OCI-LY1 (cell line): ENCODE measurements around the gene CUX1.

Source experiments
- H2AFZ ChIP-seq: fragments of 200-600 bp; sonication (generic), shearing (Covaris generic); 2 replicates; pipeline ENCODE4 v1.6.0; 2014; ENCODE audit warnings: antibody characterized with exemption, mild to moderate bottlenecking, low read length
- H3F3A ChIP-seq: fragments of 200-600 bp; sonication (generic), shearing (Covaris generic); 2 replicates; pipeline ENCODE4 v1.6.0; 2014; ENCODE audit warnings: mild to moderate bottlenecking, antibody characterized with exemption, low read length, moderate library complexity; ENCODE audit not compliant: insufficient read depth
- H3K27ac ChIP-seq: fragments of 200-600 bp; sonication (generic); 2 replicates; pipeline ENCODE4 v1.5.1; 2014; ENCODE audit warnings: low read length, mixed run types, mild to moderate bottlenecking, low read depth; ENCODE audit not compliant: poor library complexity, severe bottlenecking
- H3K27me3 ChIP-seq: fragments of 200-600 bp; sonication (generic); 2 replicates; pipeline ENCODE4 v1.6.0; 2014; ENCODE audit warnings: antibody characterized with exemption, mild to moderate bottlenecking, low read length, moderate library complexity; ENCODE audit not compliant: insufficient read depth
- H3K36me3 ChIP-seq: fragments of 200-600 bp; sonication (generic); 2 replicates; pipeline ENCODE4 v1.6.1; 2014; ENCODE audit warnings: mild to moderate bottlenecking, antibody characterized with exemption, low read length, moderate library complexity, mixed read lengths; ENCODE audit not compliant: insufficient read depth
- H3K4me1 ChIP-seq: fragments of 200-600 bp; sonication (generic); 2 replicates; pipeline ENCODE4 v1.5.1; 2014; ENCODE audit warnings: mild to moderate bottlenecking, low read length, moderate library complexity; ENCODE audit not compliant: insufficient read depth, severe bottlenecking
- H3K4me2 ChIP-seq: fragments of 200-600 bp; sonication (generic), shearing (Covaris generic); 2 replicates; pipeline ENCODE4 v1.6.1; 2014; ENCODE audit warnings: low read length
- H3K4me3 ChIP-seq: fragments of 200-600 bp; sonication (generic); 2 replicates; pipeline ENCODE4 v1.5.1; 2014; ENCODE audit warnings: low read length, low read depth, mild to moderate bottlenecking, mixed read lengths; ENCODE audit not compliant: poor library complexity, severe bottlenecking
- H3K79me2 ChIP-seq: fragments of 200-600 bp; shearing (Covaris generic); 2 replicates; pipeline ENCODE4 v1.6.1; 2016; ENCODE audit warnings: mixed run types, low read length, mixed read lengths; ENCODE audit not compliant: insufficient read depth
- H3K9ac ChIP-seq: fragments of 200-600 bp; sonication (generic), shearing (Covaris generic); 2 replicates; pipeline ENCODE4 v1.6.1; 2014; ENCODE audit warnings: mild to moderate bottlenecking, low read length, mixed read lengths
- H3K9me2 ChIP-seq: fragments of 200-600 bp; sonication (generic), shearing (Covaris generic); 2 replicates; pipeline ENCODE4 v1.6.1; 2014; ENCODE audit warnings: low read depth, mild to moderate bottlenecking, low read length, mixed read lengths
- H3K9me3 ChIP-seq: fragments of 200-600 bp; shearing (Covaris generic); 2 replicates; pipeline ENCODE4 v1.6.1; 2014; ENCODE audit warnings: low read length, mixed read lengths
- H4K20me1 ChIP-seq: fragments of 200-600 bp; sonication (generic), shearing (Covaris generic); 2 replicates; pipeline ENCODE4 v1.6.0; 2016; ENCODE audit warnings: mild to moderate bottlenecking, low read length; ENCODE audit not compliant: insufficient read depth
- EZH2 ChIP-seq: fragments of 200-600 bp; sonication (generic), shearing (Covaris generic); IDR thresholded peaks from 2 replicates; pipeline ENCODE4 v1.8.0; 2017; ENCODE audit warnings: borderline replicate concordance, mixed run types, mild to moderate bottlenecking, antibody characterized with exemption, low read length, moderate library complexity, mixed read lengths
- TF ChIP-seq, protein P1 (sequence below): fragments of 200-600 bp; sonication (generic), shearing (Covaris generic); IDR thresholded peaks from 2 replicates; pipeline ENCODE4 v1.5.1; 2017; ENCODE audit warnings: mild to moderate bottlenecking, antibody characterized with exemption, low read length, moderate library complexity, mixed read lengths

CUX1 gene

DNA sequence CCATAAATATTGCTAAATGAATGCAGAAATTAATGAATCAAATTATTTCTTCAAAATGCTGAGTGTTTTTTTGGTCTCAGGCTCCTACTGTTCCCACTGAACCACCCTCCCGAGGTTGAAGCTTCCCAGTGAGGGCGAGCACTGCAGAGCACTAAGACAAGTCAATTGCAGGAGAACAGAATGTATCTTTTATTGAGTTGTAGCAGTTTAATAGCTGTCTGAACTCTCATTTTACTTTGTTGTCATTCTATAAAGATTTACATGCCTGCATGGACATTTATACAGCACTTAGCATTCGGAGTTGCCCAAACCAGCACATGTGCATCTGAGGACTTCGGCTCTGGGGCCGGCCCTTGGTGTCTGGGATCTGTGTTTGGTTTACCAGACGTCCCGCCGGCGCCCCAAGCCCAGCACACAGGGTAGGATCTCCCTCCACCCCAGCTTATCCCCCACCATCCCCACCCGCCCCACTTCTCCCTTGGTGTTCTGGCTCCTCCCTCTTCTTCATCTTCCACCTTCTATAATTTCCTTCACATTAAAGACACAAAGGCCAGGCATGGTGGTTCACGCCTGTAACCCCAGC is 258.2 kb downstream of the CUX1 start:
- H3K9ac ChIP-seq: no peak overlapping the region
- no peaks in the 10 kb centered on the region for H3K27me3 ChIP-seq
- TF ChIP-seq EZH2: no peak
- TF ChIP-seq, protein P1, sequence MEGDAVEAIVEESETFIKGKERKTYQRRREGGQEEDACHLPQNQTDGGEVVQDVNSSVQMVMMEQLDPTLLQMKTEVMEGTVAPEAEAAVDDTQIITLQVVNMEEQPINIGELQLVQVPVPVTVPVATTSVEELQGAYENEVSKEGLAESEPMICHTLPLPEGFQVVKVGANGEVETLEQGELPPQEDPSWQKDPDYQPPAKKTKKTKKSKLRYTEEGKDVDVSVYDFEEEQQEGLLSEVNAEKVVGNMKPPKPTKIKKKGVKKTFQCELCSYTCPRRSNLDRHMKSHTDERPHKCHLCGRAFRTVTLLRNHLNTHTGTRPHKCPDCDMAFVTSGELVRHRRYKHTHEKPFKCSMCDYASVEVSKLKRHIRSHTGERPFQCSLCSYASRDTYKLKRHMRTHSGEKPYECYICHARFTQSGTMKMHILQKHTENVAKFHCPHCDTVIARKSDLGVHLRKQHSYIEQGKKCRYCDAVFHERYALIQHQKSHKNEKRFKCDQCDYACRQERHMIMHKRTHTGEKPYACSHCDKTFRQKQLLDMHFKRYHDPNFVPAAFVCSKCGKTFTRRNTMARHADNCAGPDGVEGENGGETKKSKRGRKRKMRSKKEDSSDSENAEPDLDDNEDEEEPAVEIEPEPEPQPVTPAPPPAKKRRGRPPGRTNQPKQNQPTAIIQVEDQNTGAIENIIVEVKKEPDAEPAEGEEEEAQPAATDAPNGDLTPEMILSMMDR: no peak
- peaks cover 2% of the 10 kb centered on the region; the same call in 1 of the 2 replicates for H3K9me3 ChIP-seq
- peaks cover 84% of the 10 kb centered on the region for H3K36me3 ChIP-seq
- no peaks in the 10 kb centered on the region for H3K4me1 ChIP-seq
- H3F3A ChIP-seq: no peaks in the 10 kb centered on the region
- no peak overlapping the region for H3K4me3 ChIP-seq
- H4K20me1 ChIP-seq: no peaks in the 10 kb centered on the region
- H3K9me2 ChIP-seq: no peaks in the 10 kb centered on the region
- H2AFZ ChIP-seq: no peak overlapping the region
- no peaks in the 10 kb centered on the region for H3K79me2 ChIP-seq
- H3K4me2 ChIP-seq: no peak overlapping the region
- no peak overlapping the region for H3K27ac ChIP-seq

DNA sequence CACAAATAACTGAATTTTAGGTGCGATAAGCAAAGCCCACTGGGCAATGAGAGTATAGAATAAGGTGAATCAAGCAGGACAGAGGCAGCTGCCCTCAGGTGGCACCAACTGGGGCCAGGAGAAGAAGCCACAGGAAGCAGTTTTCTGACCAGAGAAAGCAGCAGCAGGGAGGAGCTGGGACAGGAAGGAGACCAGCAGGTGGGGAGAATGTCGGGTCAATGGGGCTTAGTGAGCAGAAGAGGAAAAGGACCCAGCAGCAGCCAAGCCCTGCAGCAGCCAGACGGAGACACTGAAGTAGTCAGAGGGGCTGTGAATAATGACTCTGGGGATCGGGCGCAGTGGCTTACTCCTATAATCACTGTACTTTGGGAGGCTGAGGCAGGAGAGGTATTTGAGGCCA is 259.7 kb downstream of the CUX1 start:
- Histone ChIP-seq H3K4me2 (no peak overlapping the region), H3K36me3 (peaks cover 74% of the 10 kb centered on the region), H4K20me1 (no peaks in the 10 kb centered on the region)

DNA sequence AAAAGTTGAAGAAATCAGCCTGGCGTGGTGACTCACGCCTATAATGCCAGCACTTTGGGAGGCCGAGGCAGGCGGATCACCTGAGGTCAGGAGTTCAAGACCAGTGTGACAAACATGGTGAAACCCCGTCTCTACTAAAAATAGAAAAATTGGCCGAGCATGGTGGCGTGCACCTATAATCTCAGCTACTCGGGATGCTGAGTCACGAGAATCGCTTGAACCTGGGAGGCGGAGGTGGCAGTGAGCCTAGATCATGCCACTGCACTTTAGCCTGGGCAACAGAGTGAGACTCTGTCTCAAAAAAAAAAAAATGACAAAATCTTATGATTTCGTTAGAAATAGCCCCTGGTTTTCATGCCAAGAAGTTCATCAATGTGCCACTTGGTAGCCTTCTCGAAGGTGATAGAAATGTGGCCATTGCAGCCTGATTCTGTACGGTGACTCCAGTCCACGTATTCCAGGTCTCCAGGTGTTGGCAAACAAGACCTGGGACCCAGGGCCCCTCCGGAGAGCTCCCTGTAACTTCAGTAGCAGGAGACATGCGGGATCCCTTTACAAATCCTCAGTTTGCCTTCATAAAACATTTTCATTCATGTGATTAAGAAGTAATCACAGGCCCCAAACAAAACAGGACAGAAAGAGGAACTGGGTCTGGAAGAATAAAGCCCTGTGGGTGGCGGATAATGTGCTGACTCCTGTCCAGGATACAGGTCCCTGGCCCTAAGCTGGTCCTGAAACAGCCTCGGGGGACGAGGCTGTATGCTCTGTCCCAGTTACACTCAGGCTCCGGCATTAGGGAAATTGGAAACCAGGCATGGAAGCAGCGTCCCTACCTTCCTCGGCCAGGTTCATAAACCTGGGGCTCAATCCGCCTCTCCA is 262.0 kb downstream of the CUX1 start:
- no peaks in the 10 kb centered on the region for H3K79me2 ChIP-seq
- H3K4me2 ChIP-seq: no peak overlapping the region
- no peaks in the 10 kb centered on the region for H4K20me1 ChIP-seq
- no peak overlapping the region for H3K27ac ChIP-seq
- H3K9me2 ChIP-seq: no peaks in the 10 kb centered on the region
- H2AFZ ChIP-seq: no peak overlapping the region
- no peaks in the 10 kb centered on the region for H3K9me3 ChIP-seq
- no peak overlapping the region for H3K9ac ChIP-seq
- no peak overlapping the region for H3K4me3 ChIP-seq
- TF ChIP-seq, protein P1: no peak
- TF ChIP-seq EZH2: no peak
- H3F3A ChIP-seq: no peaks in the 10 kb centered on the region
- no peaks in the 10 kb centered on the region for H3K4me1 ChIP-seq
- H3K27me3 ChIP-seq: no peaks in the 10 kb centered on the region
- H3K36me3 ChIP-seq: peaks cover 52% of the 10 kb centered on the region

More for the DNA sequence above, 259.7 kb downstream of the CUX1 start:
- Histone ChIP-seq H3K27me3 (no peaks in the 10 kb centered on the region), H3K9me2 (no peaks in the 10 kb centered on the region), H3K79me2 (no peaks in the 10 kb centered on the region), H3K9me3 (no peaks in the 10 kb centered on the region), H2AFZ (no peak overlapping the region), H3F3A (no peaks in the 10 kb centered on the region), H3K4me1 (no peaks in the 10 kb centered on the region), H3K27ac (peak overlapping the region; percentile 28), H3K9ac (no peak overlapping the region), H3K4me3 (no peak overlapping the region)
- no peak for TF ChIP-seq EZH2
- TF ChIP-seq, protein P1: no peak
